AG04450 (cell line): ENCODE data around the gene DOCK4. TPM values are rescaled to one million over a fixed set of nuclear protein-coding genes. Genes with fewer than 3 reads are reported as not detected.

Experiments
- CTCF ChIA-PET: fragments of 300-600, 350-600 bp; formaldehyde crosslinking; extraction: SDS; loops from one replicate; lab custom pipeline; 2022; ENCODE audit warnings: antibody characterized with exemption, inconsistent platforms; lab: Charles Lee
- POLR2A ChIA-PET: fragments of 350-600 bp; formaldehyde crosslinking; extraction: SDS; loops from one replicate; lab custom pipeline; 2021; ENCODE audit warnings: antibody characterized with exemption, inconsistent platforms; lab: Yijun Ruan, JAX
- DNase-seq: peaks from one replicate; pipeline ENCODE4 v3.0.0-alpha.2; 2011; ENCODE audit warnings: low read depth, low spot score
- H3K27ac ChIP-seq: one replicate; pipeline ENCODE4 v1.5.1; 2012; ENCODE audit warnings: low read depth, low read length, control low read depth
- H3K27me3 ChIP-seq: one replicate; pipeline ENCODE4 v1.6.0; 2012; ENCODE audit warnings: low read length; ENCODE audit not compliant: control insufficient read depth, insufficient read depth
- H3K4me3 ChIP-seq: 2 replicates; pipeline ENCODE4 v1.5.1; 2011; ENCODE audit warnings: mild to moderate bottlenecking, low read depth, low read length, control low read depth
- H3K9me3 ChIP-seq: 2 replicates; pipeline ENCODE4 v1.5.1; 2012; ENCODE audit warnings: low read length; ENCODE audit not compliant: control insufficient read depth, insufficient read depth
- polyA plus RNA-seq: library from polyadenylated mRNA; depleted of rRNA; stranded (reverse); fragments of >200 nt; gene quantifications from 2 replicates; pipeline ENCODE4 v1.2.3, GENCODE V29; 2011
- TF ChIP-seq, protein P1 (sequence below): IDR thresholded peaks from 2 replicates; pipeline ENCODE4 v1.5.1; 2011; ENCODE audit warnings: low read depth, low read length, control low read depth, inconsistent platforms

The DOCK4 gene
- polyA plus RNA-seq, 1 experiment = 12.6 TPM

- no peak overlapping the region for H3K27ac ChIP-seq
- H3K4me3 ChIP-seq = no peak overlapping the region
- TF ChIP-seq, protein P1, sequence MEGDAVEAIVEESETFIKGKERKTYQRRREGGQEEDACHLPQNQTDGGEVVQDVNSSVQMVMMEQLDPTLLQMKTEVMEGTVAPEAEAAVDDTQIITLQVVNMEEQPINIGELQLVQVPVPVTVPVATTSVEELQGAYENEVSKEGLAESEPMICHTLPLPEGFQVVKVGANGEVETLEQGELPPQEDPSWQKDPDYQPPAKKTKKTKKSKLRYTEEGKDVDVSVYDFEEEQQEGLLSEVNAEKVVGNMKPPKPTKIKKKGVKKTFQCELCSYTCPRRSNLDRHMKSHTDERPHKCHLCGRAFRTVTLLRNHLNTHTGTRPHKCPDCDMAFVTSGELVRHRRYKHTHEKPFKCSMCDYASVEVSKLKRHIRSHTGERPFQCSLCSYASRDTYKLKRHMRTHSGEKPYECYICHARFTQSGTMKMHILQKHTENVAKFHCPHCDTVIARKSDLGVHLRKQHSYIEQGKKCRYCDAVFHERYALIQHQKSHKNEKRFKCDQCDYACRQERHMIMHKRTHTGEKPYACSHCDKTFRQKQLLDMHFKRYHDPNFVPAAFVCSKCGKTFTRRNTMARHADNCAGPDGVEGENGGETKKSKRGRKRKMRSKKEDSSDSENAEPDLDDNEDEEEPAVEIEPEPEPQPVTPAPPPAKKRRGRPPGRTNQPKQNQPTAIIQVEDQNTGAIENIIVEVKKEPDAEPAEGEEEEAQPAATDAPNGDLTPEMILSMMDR = no peak
- CTCF ChIA-PET = interaction anchor here (1.2 kb wide), 1 partner anchor 238 kb away, joined by 3 read pairs; no protein-coding TSS in a partner anchor
- no peaks in the 10 kb centered on the region for H3K27me3 ChIP-seq
- DNase-seq = no peak
- POLR2A ChIA-PET = no interaction called here
- H3K9me3 ChIP-seq = no peaks in the 10 kb centered on the region
These were observed 112.8 kb downstream of the DOCK4 start for GRCh38 chr7:112093409-112093808.

DNA sequence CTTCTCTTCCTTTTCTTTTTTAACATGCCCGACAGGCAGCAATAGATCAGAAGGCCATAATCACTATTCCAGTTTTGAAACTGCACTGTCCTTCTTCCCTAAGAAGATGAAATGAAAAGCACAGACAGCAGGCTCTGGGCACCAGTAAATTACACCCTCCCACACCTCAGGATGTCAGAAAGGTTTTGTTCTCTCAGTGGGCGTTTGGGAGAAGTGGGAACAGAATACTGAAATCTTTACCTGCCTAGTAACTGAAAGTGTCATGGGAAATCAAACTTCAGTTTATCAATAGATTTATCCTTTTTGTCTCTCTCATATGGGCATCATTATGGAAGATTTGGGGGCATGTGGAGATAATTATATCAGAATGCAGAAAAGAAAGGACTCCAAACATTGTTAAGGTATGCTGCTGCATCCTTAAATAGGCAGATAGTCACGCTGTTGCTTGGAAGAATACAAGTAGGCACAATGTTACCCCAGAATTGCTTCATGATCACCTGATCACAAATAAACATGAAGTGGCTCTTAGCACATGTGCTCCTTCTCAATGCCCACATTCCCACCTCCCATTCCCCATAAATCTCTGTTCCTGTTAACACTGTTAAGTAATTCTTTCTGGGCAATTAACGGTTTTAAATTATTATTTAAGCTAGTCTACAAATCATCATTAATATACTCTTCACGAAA is 113.3 kb downstream of the DOCK4 start:
- H3K27ac ChIP-seq = no peak overlapping the region
- no peak for DNase-seq
- ChIA-PET POLR2A (no interaction called here), CTCF (interaction anchor here (1.2 kb wide), 1 partner anchor 238 kb away, joined by 3 read pairs; no protein-coding TSS in a partner anchor)
- no peaks in the 10 kb centered on the region for H3K27me3 ChIP-seq
- no peaks in the 10 kb centered on the region for H3K9me3 ChIP-seq
- TF ChIP-seq, protein P1 = no peak
- H3K4me3 ChIP-seq = no peak overlapping the region

DNA sequence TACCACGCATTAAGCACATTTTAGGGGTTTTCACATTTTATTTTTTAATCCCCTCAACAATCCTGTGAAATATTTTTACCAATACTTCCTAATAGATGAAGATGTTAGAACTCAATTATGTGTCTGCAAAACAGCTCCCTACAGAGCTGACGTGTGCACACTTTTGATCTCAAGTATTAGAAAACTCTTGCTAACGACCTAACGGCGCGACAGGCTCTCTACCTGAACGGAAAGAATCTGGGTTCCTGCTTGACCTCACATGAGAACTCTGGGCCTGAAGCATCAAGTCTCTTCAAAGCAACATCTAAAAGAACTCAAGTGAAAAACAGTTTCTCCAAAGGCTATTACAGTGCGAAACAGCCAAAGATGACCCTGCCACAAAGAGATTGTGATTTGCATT is 113.9 kb downstream of the DOCK4 start:
- no peak for DNase-seq
- no peaks in the 10 kb centered on the region for H3K27me3 ChIP-seq
- TF ChIP-seq, protein P1 = no peak
- no peaks in the 10 kb centered on the region for H3K9me3 ChIP-seq
- H3K4me3 ChIP-seq = no peak overlapping the region
- no peak overlapping the region for H3K27ac ChIP-seq
- CTCF ChIA-PET = no interaction called here
- POLR2A ChIA-PET = no interaction called here

DNA sequence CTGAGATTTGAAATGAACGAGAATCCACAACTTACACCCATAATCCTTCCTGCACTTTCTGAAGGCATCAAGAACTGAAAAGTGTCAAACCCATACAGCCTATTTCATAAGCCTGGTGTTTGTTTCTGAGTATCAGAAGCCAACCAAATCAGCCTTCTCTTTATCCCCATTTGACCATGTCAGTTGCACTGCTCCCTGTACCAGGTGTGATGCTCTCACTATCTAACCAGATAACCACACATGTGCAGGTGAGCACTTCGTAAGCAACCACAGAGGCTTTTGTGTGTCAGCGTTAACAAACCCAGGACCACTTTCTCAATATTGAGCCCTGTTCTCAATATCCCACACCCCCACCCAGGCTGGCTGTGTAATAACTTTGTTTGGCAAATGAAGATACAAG is 114.4 kb downstream of the DOCK4 start:
- CTCF ChIA-PET = no interaction called here
- H3K27ac ChIP-seq = no peak overlapping the region
- TF ChIP-seq, protein P1 = no peak
- no peak for DNase-seq
- H3K4me3 ChIP-seq = no peak overlapping the region
- POLR2A ChIA-PET = no interaction called here
- H3K27me3 ChIP-seq = no peaks in the 10 kb centered on the region
- H3K9me3 ChIP-seq = no peaks in the 10 kb centered on the region

DNA sequence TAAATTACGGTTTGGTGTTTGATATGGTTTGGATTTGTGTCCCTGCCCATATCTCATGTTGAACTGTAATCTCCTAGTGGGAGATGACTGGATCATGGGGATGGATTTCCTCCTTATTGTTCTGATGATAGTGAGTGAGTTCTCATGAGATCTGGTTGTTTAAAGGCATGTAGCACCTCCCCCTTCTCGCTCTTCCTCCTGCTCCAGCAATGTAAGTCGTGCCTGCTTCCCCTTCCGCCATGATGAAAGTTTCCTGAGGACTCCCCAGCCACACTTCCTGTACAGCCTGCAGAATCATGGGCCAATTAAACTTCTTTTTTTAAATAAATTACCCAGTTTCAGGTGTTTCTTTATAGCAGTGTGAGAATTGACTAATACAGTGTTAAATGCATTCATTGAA is 116.6 kb downstream of the DOCK4 start:
- ChIA-PET CTCF (no interaction called here), POLR2A (no interaction called here)
- Histone ChIP-seq H3K4me3 (no peak overlapping the region), H3K27me3 (no peaks in the 10 kb centered on the region), H3K9me3 (no peaks in the 10 kb centered on the region), H3K27ac (no peak overlapping the region)
- TF ChIP-seq, protein P1 = no peak
- no peak for DNase-seq
